ENCODE measurements around the gene DNAAF1.

Gene DNAAF1

DNA sequence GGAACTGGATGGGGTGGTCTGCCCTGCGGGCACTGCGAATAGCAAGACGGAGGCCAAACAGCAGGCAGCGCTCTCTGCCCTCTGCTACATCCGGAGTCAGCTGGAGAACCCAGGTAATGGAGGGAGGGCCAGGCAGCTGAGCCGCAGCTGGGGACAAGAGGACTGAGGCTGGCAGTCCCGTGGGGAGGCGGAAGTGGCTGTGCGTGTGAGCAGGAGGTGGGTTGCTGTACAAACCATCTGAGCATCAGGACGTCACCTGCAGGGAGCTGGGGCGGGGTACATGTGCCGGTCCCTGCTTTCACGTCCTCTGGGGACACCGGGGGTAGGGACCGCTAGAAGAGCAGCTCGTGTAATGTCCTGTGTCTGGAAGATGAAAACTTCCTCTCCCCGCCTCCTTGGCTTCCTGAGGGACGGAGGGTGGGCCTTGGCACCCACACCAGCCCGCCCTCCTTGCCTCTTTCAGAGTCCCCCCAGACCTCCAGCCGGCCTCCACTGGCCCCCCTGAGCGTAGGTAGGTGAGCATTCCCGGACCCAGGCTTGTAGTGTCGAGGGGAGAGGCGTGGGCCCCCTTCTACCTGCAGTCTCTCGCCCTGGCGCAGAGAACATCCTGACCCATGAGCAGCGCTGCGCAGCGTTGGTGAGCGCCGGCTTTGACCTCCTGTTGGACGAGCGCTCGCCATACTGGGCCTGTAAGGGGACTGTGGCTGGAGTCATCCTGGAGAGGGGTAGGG lies 49.5 kb downstream of the DNAAF1 start:
- Histone ChIP-seq H3K27me3 (no peaks in the 10 kb centered on the region), H3K9ac (peak overlapping the region in 10 of 11 experiments; percentile 2 to 66 (median 42); a peak in 15 of 22 replicates), H3K36me3 (no peaks in the 10 kb centered on the region), H3K4me2 (peak overlapping the region; percentile 80 to 95 (median 93)), H3K9me3 (replicated peaks in 1 of 11) (no peaks in the 10 kb centered on the region), H3K27ac (peak overlapping the region in 9 of 11 experiments; percentile 3 to 69 (median 51); a peak in 15 of 22 replicates), H3K4me1 (peaks cover 30 to 65% (median 62%) of the 10 kb centered on the region in 10 experiments), H3K4me3 (peak overlapping the region in 8 of 10 experiments; percentile 19 to 55 (median 42); a peak in 15 of 20 replicates), H4K20me1 (no peaks in the 10 kb centered on the region)
- TF ChIP-seq Cebpa-rat (IDR thresholded peaks at IDR 0.05), result no peak

DNA sequence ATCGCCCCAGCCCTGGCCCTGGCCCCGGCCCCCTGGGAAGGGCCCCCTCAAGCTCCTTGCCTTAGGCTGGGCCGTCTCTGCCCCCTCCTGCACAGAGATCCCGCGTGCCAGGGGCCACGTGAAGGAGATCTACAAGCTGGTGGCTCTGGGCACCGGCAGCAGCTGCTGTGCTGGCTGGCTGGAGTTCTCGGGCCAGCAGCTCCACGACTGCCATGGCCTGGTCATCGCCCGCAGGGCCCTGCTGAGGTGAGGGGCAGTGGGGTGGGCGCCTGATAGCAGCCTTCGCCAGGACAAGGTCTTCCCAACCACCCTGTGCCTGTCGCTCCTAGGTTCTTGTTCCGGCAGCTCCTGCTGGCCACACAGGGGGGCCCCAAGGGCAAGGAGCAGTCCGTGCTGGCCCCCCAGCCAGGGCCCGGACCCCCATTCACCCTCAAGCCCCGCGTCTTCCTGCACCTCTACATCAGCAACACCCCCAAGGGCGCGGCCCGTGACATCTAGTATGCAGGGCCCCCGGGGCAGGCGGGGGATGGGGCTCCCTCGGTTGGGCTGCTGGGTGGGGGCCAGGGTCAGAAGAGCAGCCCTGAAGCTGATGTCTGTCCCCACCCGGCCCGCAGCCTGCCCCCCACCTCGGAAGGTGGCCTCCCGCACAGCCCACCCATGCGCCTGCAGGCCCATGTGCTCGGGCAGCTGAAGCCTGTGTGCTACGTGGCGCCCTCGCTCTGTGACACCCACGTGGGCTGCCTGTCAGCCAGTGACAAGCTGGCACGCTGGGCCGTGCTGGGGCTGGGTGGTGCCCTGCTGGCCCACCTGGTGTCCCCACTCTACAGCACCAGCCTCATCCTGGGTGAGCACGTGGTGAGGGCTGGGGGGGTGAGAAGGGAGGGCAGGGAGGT lies 50.3 kb downstream of the DNAAF1 start:
- no peak for TF ChIP-seq Cebpa-rat (IDR thresholded peaks at IDR 0.05)
- H3K36me3 ChIP-seq, result no peaks in the 10 kb centered on the region
- H3K4me1 ChIP-seq, result peaks cover 37 to 73% (median 70%) of the 10 kb centered on the region in 10 experiments
- peak overlapping the region; percentile 80 to 95 (median 93) for H3K4me2 ChIP-seq
- peak overlapping the region in 7 of 11 experiments; percentile 43 to 69 (median 60); a peak in 14 of 22 replicates for H3K27ac ChIP-seq
- H3K9ac ChIP-seq, result peak overlapping the region in 4 of 11 experiments; percentile 49 to 66 (median 57); a peak in 7 of 22 replicates
- no peaks in the 10 kb centered on the region for H4K20me1 ChIP-seq
- H3K27me3 ChIP-seq, result no peaks in the 10 kb centered on the region
- peak overlapping the region in 5 of 10 experiments; percentile 19 to 42 (median 36); a peak in 4 of 20 replicates for H3K4me3 ChIP-seq
- no peaks in the 10 kb centered on the region for H3K9me3 ChIP-seq (replicated peaks in 1 of 11)

- no peaks in the 10 kb centered on the region for H3K36me3 ChIP-seq
- no peaks in the 10 kb centered on the region for H3K9me3 ChIP-seq (replicated peaks in 1 of 11)
- no peak overlapping the region for H3K4me3 ChIP-seq
- H3K9ac ChIP-seq, result peak overlapping the region in 1 of 11 experiments; percentile 52; a peak in 1 of 22 replicates
- peaks cover 37 to 74% (median 70%) of the 10 kb centered on the region in 10 experiments for H3K4me1 ChIP-seq
- no peak for TF ChIP-seq Cebpa-rat (IDR thresholded peaks at IDR 0.05)
- peak overlapping the region in 9 of 11 experiments; percentile 88 to 95 (median 94); a peak in 15 of 22 replicates for H3K4me2 ChIP-seq
- H3K27ac ChIP-seq, result peak overlapping the region in 3 of 11 experiments; percentile 7 to 23 (median 14); a peak in 2 of 22 replicates
- H4K20me1 ChIP-seq, result no peaks in the 10 kb centered on the region
- no peaks in the 10 kb centered on the region for H3K27me3 ChIP-seq
These were observed 51.0 kb downstream of the DNAAF1 start for GRCh38 chr16:84196101-84196500.

DNA sequence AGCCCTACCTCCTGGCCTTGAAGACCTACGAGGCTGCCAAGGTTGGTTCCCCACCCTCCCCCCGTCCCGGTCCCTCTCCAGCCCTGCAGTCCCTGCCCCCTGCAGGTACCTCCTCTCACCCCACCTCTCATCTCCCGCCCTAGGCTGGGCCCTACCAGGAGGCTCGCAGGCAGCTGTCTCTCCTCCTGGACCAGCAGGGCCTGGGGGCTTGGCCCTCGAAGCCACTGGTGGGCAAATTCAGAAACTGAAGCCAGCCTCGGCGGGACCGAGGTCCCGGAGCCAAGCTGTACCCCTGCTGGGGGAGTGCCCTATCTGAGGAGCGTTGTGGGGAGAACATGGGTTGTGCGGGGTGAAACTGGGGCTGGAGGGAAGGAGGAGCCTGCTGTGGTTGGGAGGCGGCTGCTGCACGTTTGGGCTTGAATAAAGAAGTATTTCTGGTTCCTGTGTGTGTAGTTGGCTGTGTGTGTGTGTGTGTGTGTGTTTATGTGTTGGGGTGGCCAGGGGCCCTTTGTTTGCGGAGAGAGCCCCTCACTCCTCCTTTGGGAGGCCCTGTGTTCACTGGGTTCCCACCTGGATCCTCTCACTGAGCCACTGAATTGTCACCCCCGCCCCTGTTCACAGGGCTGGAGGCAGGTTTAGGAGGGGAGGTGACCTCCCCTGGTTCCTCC lies 51.8 kb downstream of the DNAAF1 start:
- peak overlapping the region in 3 of 11 experiments; percentile 7 to 23 (median 14); a peak in 4 of 22 replicates for H3K27ac ChIP-seq
- no peak for TF ChIP-seq Cebpa-rat (IDR thresholded peaks at IDR 0.05)
- H3K4me3 ChIP-seq, result no peak overlapping the region
- peaks cover 37 to 74% (median 70%) of the 10 kb centered on the region in 10 experiments for H3K4me1 ChIP-seq
- H3K9ac ChIP-seq, result peak overlapping the region in 2 of 11 experiments; percentile 9 to 29; a peak in 1 of 22 replicates
- H3K27me3 ChIP-seq, result no peaks in the 10 kb centered on the region
- no peaks in the 10 kb centered on the region for H3K36me3 ChIP-seq
- peak overlapping the region in 8 of 11 experiments; percentile 4 to 95 (median 94); a peak in 14 of 22 replicates for H3K4me2 ChIP-seq
- no peaks in the 10 kb centered on the region for H3K9me3 ChIP-seq (replicated peaks in 1 of 11)
- H4K20me1 ChIP-seq, result no peaks in the 10 kb centered on the region

DNA sequence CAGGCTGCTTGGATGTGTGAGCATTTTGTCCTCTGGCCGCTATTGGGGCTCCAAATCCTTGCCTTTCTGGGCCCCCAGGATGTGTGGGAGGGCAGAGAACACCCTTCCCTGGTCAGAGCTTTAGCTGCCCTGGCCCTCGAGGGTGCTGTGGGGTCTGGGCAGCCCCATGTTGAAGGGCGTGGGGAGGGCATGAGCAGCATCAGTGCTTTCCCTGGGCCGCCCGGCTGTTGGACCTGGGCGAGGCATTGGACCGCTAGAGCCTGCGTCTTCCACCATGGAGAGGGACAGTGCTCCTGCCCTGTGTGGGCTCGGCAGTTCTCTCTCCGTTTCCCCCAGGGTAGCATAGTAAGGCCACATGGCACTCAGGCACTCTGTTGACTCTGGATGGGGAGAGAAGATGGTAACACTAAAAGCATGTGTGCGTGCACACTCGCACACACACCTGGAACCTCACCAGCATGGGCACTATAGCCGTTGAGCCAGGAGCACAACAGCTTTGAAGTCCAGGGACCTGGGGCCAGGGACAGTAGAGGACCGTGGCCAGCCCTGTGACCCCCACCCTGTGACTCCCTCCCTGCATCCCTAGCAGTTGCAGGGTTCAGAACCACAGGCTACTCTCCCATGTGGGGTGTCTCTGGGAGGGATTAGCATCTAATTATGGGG lies 52.5 kb downstream of the DNAAF1 start:
- Histone ChIP-seq H3K27ac (peak overlapping the region in 3 of 11 experiments; percentile 7 to 23 (median 20); a peak in 1 of 22 replicates), H3K27me3 (no peaks in the 10 kb centered on the region), H4K20me1 (no peaks in the 10 kb centered on the region), H3K4me3 (no peak overlapping the region), H3K4me2 (peak overlapping the region in 8 of 11 experiments; percentile 4 to 95 (median 70); a peak in 8 of 22 replicates), H3K36me3 (no peaks in the 10 kb centered on the region), H3K9me3 (replicated peaks in 1 of 11) (no peaks in the 10 kb centered on the region), H3K4me1 (peaks cover 37 to 74% (median 70%) of the 10 kb centered on the region in 10 experiments), H3K9ac (peak overlapping the region in 1 of 11 experiments; percentile 29; a peak in 1 of 22 replicates)
- no peak for TF ChIP-seq Cebpa-rat (IDR thresholded peaks at IDR 0.05)

DNA sequence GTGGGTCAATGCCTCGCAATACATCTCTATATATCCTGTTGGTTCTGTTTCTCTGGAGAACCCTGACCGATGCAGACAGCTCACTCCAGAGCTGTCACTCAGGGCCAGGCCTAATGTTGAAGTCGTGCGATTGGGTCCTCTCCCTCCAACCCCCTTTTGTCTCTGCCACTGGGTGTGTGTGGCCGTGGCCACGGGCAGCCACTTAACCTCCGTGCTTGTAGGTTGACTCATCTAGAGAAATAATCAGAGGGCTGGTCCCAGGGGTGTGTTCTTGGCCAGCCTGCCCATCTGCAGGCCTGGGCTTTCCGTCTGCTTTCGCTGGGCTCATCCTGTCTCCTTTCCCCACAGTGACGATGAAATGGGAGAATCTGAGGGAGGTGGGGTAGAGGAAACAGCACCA lies 53.3 kb downstream of the DNAAF1 start:
- Histone ChIP-seq H4K20me1 (no peaks in the 10 kb centered on the region), H3K4me3 (no peak overlapping the region), H3K4me1 (peaks cover 36 to 70% (median 65%) of the 10 kb centered on the region in 10 experiments), H3K27me3 (no peaks in the 10 kb centered on the region), H3K36me3 (no peaks in the 10 kb centered on the region), H3K9ac (0 out of 22 replicates have a peak overlapping the region, but pooled peaks of 1 of the 11 experiments have one; percentile 45), H3K4me2 (peak overlapping the region; percentile 41 to 93 (median 54); a peak in 20 of 22 replicates), H3K9me3 (replicated peaks in 1 of 11) (no peaks in the 10 kb centered on the region), H3K27ac (peak overlapping the region in 4 of 11 experiments; percentile 7 to 60 (median 32); a peak in 5 of 22 replicates)
- TF ChIP-seq Cebpa-rat (IDR thresholded peaks at IDR 0.05), result no peak

DNA sequence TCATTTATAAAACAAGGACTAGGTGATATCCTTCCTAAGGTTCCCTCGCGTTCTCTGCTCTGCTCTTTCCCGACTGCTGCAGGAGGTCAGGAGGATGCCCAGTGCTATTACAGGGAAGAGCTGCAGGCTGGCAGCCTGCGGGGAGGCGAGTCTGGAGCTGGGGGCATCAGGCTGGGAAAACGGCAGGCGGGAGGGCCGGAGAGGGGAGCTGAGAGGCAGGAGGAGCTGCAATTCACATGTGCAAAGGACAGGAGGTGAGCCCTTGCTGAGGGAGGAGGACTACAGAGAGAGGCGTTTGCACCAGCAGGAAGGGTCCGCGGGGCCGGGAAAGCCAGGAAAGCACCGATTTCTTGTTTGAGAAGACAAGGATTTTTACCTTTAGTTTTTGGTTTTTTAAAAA lies 54.0 kb downstream of the DNAAF1 start:
- H3K27ac ChIP-seq, result peak overlapping the region in 7 of 11 experiments; percentile 3 to 60 (median 17); a peak in 7 of 22 replicates
- no peak for TF ChIP-seq Cebpa-rat (IDR thresholded peaks at IDR 0.05)

More for the DNA sequence above, 54.0 kb downstream of the DNAAF1 start:
- Histone ChIP-seq H3K4me1 (peaks cover 29 to 63% (median 58%) of the 10 kb centered on the region in 10 experiments), H3K4me3 (no peak overlapping the region), H3K27me3 (no peaks in the 10 kb centered on the region), H3K4me2 (peak overlapping the region; percentile 41 to 93 (median 54)), H3K9me3 (replicated peaks in 1 of 11) (no peaks in the 10 kb centered on the region), H3K9ac (peak overlapping the region in 4 of 11 experiments; percentile 15 to 45 (median 22); a peak in 4 of 22 replicates), H4K20me1 (no peaks in the 10 kb centered on the region), H3K36me3 (no peaks in the 10 kb centered on the region)
